ENCODE data around the gene LAMB1.

GRCh38 chr7:107959527-107959898, 43.4 kb downstream of the LAMB1 start:
- TF ChIP-seq EZH2phosphoT487 (conservative IDR thresholded peaks at IDR 0.05; ENCODE audit: low read length) (no peak), CTCF (IDR thresholded peaks at IDR 0.05; ENCODE audit: insufficient read depth, low read length, poor library complexity, severe bottlenecking) (no peak)
